ENCODE data around the gene RGS14.

RGS14 gene

GRCh38 chr5:177385720-177386119 is 28.0 kb downstream of the RGS14 start:
- no peak for DNase-seq

- DNase-seq, result no peak
These were observed 28.8 kb downstream of the RGS14 start for GRCh38 chr5:177386542-177386941.

GRCh38 chr5:177387405-177387804 is 29.7 kb downstream of the RGS14 start:
- no peak for DNase-seq

- DNase-seq, result no peak
These were observed 30.9 kb downstream of the RGS14 start for GRCh38 chr5:177388521-177389052.

GRCh38 chr5:177389241-177390169 is 31.8 kb downstream of the RGS14 start:
- DNase-seq, result peak; percentile 55 to 56

GRCh38 chr5:177390363-177391300 is 32.9 kb downstream of the RGS14 start:
- DNase-seq, result peak; percentile 78 to 87

GRCh38 chr5:177392765-177393164 is 35.0 kb downstream of the RGS14 start:
- no peak for DNase-seq

GRCh38 chr5:177393206-177393765 is 35.6 kb downstream of the RGS14 start:
- DNase-seq, result no peak

GRCh38 chr5:177393990-177394389 is 36.3 kb downstream of the RGS14 start:
- DNase-seq, result no peak

- DNase-seq, result no peak
These were observed 38.4 kb downstream of the RGS14 start for GRCh38 chr5:177396078-177396477.

GRCh38 chr5:177396807-177397206 is 39.1 kb downstream of the RGS14 start:
- DNase-seq, result no peak

- no peak for DNase-seq
These were observed 40.2 kb downstream of the RGS14 start for GRCh38 chr5:177397875-177398390.

GRCh38 chr5:177399997-177400868 is 42.5 kb downstream of the RGS14 start, which contains the start of gene PFN3:
PFN3 (minus strand) TSS chr5:177400661; CDS start chr5:177400576, 85 bp downstream.
- no peak for DNase-seq

GRCh38 chr5:177402271-177403043 is 44.7 kb downstream of the RGS14 start:
- DNase-seq, result peak; percentile 70 to 71

GRCh38 chr5:177403102-177403791 is 45.5 kb downstream of the RGS14 start:
- DNase-seq, result peak; percentile 38 to 51

GRCh38 chr5:177403792-177404640 is 46.3 kb downstream of the RGS14 start:
- DNase-seq, result peak; percentile 83 to 87

GRCh38 chr5:177404641-177405179 is 47.0 kb downstream of the RGS14 start:
- no peak for DNase-seq

GRCh38 chr5:177405312-177405711 is 47.6 kb downstream of the RGS14 start:
- DNase-seq, result no peak

GRCh38 chr5:177405805-177406204 is 48.1 kb downstream of the RGS14 start:
- DNase-seq, result no peak
